CD8-positive, alpha-beta memory T cell (primary cell): ENCODE measurements around the gene OLFML1. TPM values are rescaled to one million over a fixed set of nuclear protein-coding genes. Genes with fewer than 3 reads are reported as not detected.

ENCODE experiments used
- CTCF ChIA-PET: fragments of 350-600 bp; sonication (Branson Sonifier 250); formaldehyde crosslinking; loops from one replicate; lab custom pipeline; 2021; ENCODE audit warnings: antibody characterized with exemption; lab: Charles Lee
- POLR2A ChIA-PET: fragments of 350-600 bp; sonication (Branson Sonifier 250); formaldehyde crosslinking; loops from one replicate; lab custom pipeline; 2021; ENCODE audit warnings: antibody characterized with exemption; lab: Charles Lee
- DNase-seq, 5 donors: peaks; one replicate each; pipeline versions ENCODE4 v3.0.0 to v3.0.0-alpha.2; 2020 to 2022; ENCODE audit warnings: mixed read lengths in 1 of 5
- H3K27ac ChIP-seq: one replicate; pipeline ENCODE4 v1.7.0; 2013; ENCODE audit warnings: low read depth, mild to moderate bottlenecking, low read length, moderate library complexity
- H3K27me3 ChIP-seq: 2 replicates; pipeline ENCODE4 v1.7.0; 2013; ENCODE audit warnings: low read length, mild to moderate bottlenecking; ENCODE audit not compliant: insufficient read depth, poor library complexity, severe bottlenecking
- H3K36me3 ChIP-seq: 2 replicates; pipeline ENCODE4 v1.7.0; 2013; ENCODE audit warnings: mild to moderate bottlenecking, low read length, moderate library complexity; ENCODE audit not compliant: insufficient read depth
- H3K4me1 ChIP-seq: 2 replicates; pipeline ENCODE4 v1.7.0; 2013; ENCODE audit warnings: mild to moderate bottlenecking, low read length, moderate library complexity; ENCODE audit not compliant: insufficient read depth
- H3K4me3 ChIP-seq: 2 replicates; pipeline ENCODE4 v1.7.0; 2013; ENCODE audit warnings: mild to moderate bottlenecking, low read length
- H3K9me3 ChIP-seq: 2 replicates; pipeline ENCODE4 v1.7.0; 2013; ENCODE audit warnings: mild to moderate bottlenecking, low read length
- H3K27ac Mint-ChIP-seq, 8 donors: one replicate each; pipeline ENCODE4 v1.8.0; 2020 to 2021; ENCODE audit warnings: mixed read lengths in 8 of 8, mild to moderate bottlenecking in 6 of 8, inconsistent platforms in 3 of 8, moderate library complexity in 3 of 8
- H3K27me3 Mint-ChIP-seq, 2 donors: one replicate each; pipeline ENCODE4 v1.8.0; 2020 to 2021; ENCODE audit warnings: mixed read lengths in 2 of 2, mild to moderate bottlenecking in 1 of 2, moderate library complexity in 1 of 2
- H3K36me3 Mint-ChIP-seq, 3 donors: one replicate each; pipeline ENCODE4 v1.8.0; 2020 to 2021; ENCODE audit warnings: mixed read lengths in 3 of 3, inconsistent platforms in 1 of 3, mild to moderate bottlenecking in 1 of 3
- H3K4me1 Mint-ChIP-seq, 3 donors: one replicate each; pipeline ENCODE4 v1.8.0; 2020 to 2021; ENCODE audit warnings: mixed read lengths in 3 of 3, inconsistent platforms in 1 of 3, mild to moderate bottlenecking in 1 of 3
- H3K4me3 Mint-ChIP-seq, 7 donors: one replicate each; pipeline ENCODE4 v1.8.0; 2020 to 2021; ENCODE audit warnings: mixed read lengths in 7 of 7, mild to moderate bottlenecking in 6 of 7, moderate library complexity in 4 of 7, inconsistent platforms in 2 of 7
- H3K9me3 Mint-ChIP-seq, 5 donors: one replicate each; pipeline ENCODE4 v1.8.0; 2020 to 2022; ENCODE audit warnings: mixed read lengths in 5 of 5, mild to moderate bottlenecking in 3 of 5, moderate library complexity in 2 of 5, inconsistent platforms in 1 of 5
- polyA plus RNA-seq: library from polyadenylated mRNA; unstranded; fragments of 300-500 nt; fragmentation: Illumina TruSeq; gene quantifications from one replicate; pipeline ENCODE4 v1.2.3, GENCODE V29; 2021
- total RNA-seq, 2 experiments: library from RNA; stranded (reverse); gene quantifications; one replicate each; pipeline ENCODE4 v1.2.3, GENCODE V29; 2021

OLFML1 gene
- total and polyA plus RNA-seq, 3 experiments from 2014 or later = not detected

- Histone ChIP-seq H3K9me3 (no peaks in the 10 kb centered on the region), H3K4me1 (no peaks in the 10 kb centered on the region), H3K4me3 (no peak overlapping the region), H3K27ac (no peak overlapping the region), H3K27me3 (no peaks in the 10 kb centered on the region), H3K36me3 (no peaks in the 10 kb centered on the region)
- H3K27ac Mint-ChIP-seq = no peak overlapping the region
- peaks cover 8 to 11% of the 10 kb centered on the region in 2 donors for H3K27me3 Mint-ChIP-seq
- no peaks in the 10 kb centered on the region for H3K9me3 Mint-ChIP-seq
- H3K4me3 Mint-ChIP-seq = no peak overlapping the region
- DNase-seq = no peak
- no peaks in the 10 kb centered on the region for H3K4me1 Mint-ChIP-seq
- no peaks in the 10 kb centered on the region for H3K36me3 Mint-ChIP-seq
- ChIA-PET CTCF (no interaction called here), POLR2A (no interaction called here)
Observed at GRCh38 chr11:7445564-7445963, 39.7 kb upstream of the OLFML1 start.

- no peak for DNase-seq
- ChIA-PET POLR2A (no interaction called here), CTCF (no interaction called here)
- H3K9me3 ChIP-seq = no peaks in the 10 kb centered on the region
- Mint-ChIP-seq H3K27me3 (peaks cover 8 to 11% of the 10 kb centered on the region in 2 donors), H3K36me3 (no peaks in the 10 kb centered on the region), H3K27ac (no peak overlapping the region), H3K9me3 (no peaks in the 10 kb centered on the region), H3K4me3 (no peak overlapping the region), H3K4me1 (no peaks in the 10 kb centered on the region)
- H3K4me3 ChIP-seq = no peak overlapping the region
- H3K27ac ChIP-seq = no peak overlapping the region
- no peaks in the 10 kb centered on the region for H3K36me3 ChIP-seq
- H3K4me1 ChIP-seq = no peaks in the 10 kb centered on the region
- no peaks in the 10 kb centered on the region for H3K27me3 ChIP-seq
Observed at GRCh38 chr11:7448201-7448600, 37.1 kb upstream of the OLFML1 start.

- Mint-ChIP-seq H3K4me1 (no peaks in the 10 kb centered on the region), H3K4me3 (no peak overlapping the region), H3K36me3 (no peaks in the 10 kb centered on the region), H3K27ac (peak overlapping the region in 1 of 8 donors; percentile 75), H3K27me3 (peaks cover 5 to 9% of the 10 kb centered on the region in 2 donors), H3K9me3 (no peaks in the 10 kb centered on the region)
- ChIA-PET CTCF (no interaction called here), POLR2A (no interaction called here)
- no peaks in the 10 kb centered on the region for H3K36me3 ChIP-seq
- H3K9me3 ChIP-seq = no peaks in the 10 kb centered on the region
- no peaks in the 10 kb centered on the region for H3K4me1 ChIP-seq
- no peaks in the 10 kb centered on the region for H3K27me3 ChIP-seq
- no peak for DNase-seq
- H3K4me3 ChIP-seq = no peak overlapping the region
- H3K27ac ChIP-seq = no peak overlapping the region
Observed at GRCh38 chr11:7449211-7449840, 36.0 kb upstream of the OLFML1 start.

GRCh38 chr11:7449841-7450214, 35.5 kb upstream of the OLFML1 start:
- DNase-seq = no peak
- Histone ChIP-seq H3K27ac (no peak overlapping the region), H3K4me3 (no peak overlapping the region), H3K36me3 (no peaks in the 10 kb centered on the region), H3K27me3 (no peaks in the 10 kb centered on the region), H3K4me1 (no peaks in the 10 kb centered on the region), H3K9me3 (no peaks in the 10 kb centered on the region)
- no peaks in the 10 kb centered on the region for H3K36me3 Mint-ChIP-seq
- POLR2A ChIA-PET = no interaction called here
- H3K27ac Mint-ChIP-seq = peak overlapping the region in 2 of 8 donors; percentile 38 to 75
- no peak overlapping the region for H3K4me3 Mint-ChIP-seq
- CTCF ChIA-PET = interaction anchor here (1.3 kb wide), 1 partner anchor 20 kb away, joined by 3 read pairs; no protein-coding TSS in a partner anchor
- H3K9me3 Mint-ChIP-seq = no peaks in the 10 kb centered on the region
- no peaks in the 10 kb centered on the region for H3K4me1 Mint-ChIP-seq
- H3K27me3 Mint-ChIP-seq = peaks cover 4 to 6% of the 10 kb centered on the region in 2 donors

GRCh38 chr11:7450836-7451235, 34.5 kb upstream of the OLFML1 start:
- no peaks in the 10 kb centered on the region for H3K4me1 ChIP-seq
- POLR2A ChIA-PET = no interaction called here

GRCh38 chr11:7451520-7451919, 33.8 kb upstream of the OLFML1 start:
- no peaks in the 10 kb centered on the region for H3K36me3 ChIP-seq
- H3K4me3 ChIP-seq = no peak overlapping the region
- Mint-ChIP-seq H3K27me3 (peaks cover 0 to 6% of the 10 kb centered on the region in 2 donors), H3K27ac (no peak overlapping the region), H3K4me1 (no peaks in the 10 kb centered on the region), H3K4me3 (no peak overlapping the region), H3K36me3 (no peaks in the 10 kb centered on the region), H3K9me3 (no peaks in the 10 kb centered on the region)
- H3K9me3 ChIP-seq = no peaks in the 10 kb centered on the region
- no peaks in the 10 kb centered on the region for H3K4me1 ChIP-seq
- POLR2A ChIA-PET = no interaction called here
- H3K27ac ChIP-seq = no peak overlapping the region
- CTCF ChIA-PET = interaction anchor here (1.7 kb wide), 1 partner anchor 9 kb away, joined by 7 read pairs; no protein-coding TSS in a partner anchor
- H3K27me3 ChIP-seq = no peaks in the 10 kb centered on the region
- DNase-seq = no peak

More at GRCh38 chr11:7450836-7451235, 34.5 kb upstream of the OLFML1 start:
- H3K9me3 Mint-ChIP-seq = no peaks in the 10 kb centered on the region
- H3K27me3 Mint-ChIP-seq = peaks cover 0 to 6% of the 10 kb centered on the region in 2 donors
- Histone ChIP-seq H3K36me3 (no peaks in the 10 kb centered on the region), H3K27me3 (no peaks in the 10 kb centered on the region), H3K9me3 (no peaks in the 10 kb centered on the region), H3K27ac (no peak overlapping the region), H3K4me3 (no peak overlapping the region)
- no peak overlapping the region for H3K4me3 Mint-ChIP-seq
- no peak for DNase-seq
- no peak overlapping the region for H3K27ac Mint-ChIP-seq
- CTCF ChIA-PET = interaction anchor here (1.3 to 1.7 kb wide), 2 partner anchors 9 to 19 kb away, joined by 3 to 7 read pairs; no protein-coding TSS in a partner anchor
- H3K4me1 Mint-ChIP-seq = no peaks in the 10 kb centered on the region
- H3K36me3 Mint-ChIP-seq = no peaks in the 10 kb centered on the region

GRCh38 chr11:7451952-7452494, 33.3 kb upstream of the OLFML1 start:
- no peaks in the 10 kb centered on the region for H3K4me1 ChIP-seq
- no peak overlapping the region for H3K27ac Mint-ChIP-seq
- no peaks in the 10 kb centered on the region for H3K9me3 ChIP-seq
- H3K27me3 Mint-ChIP-seq = peaks cover 0 to 6% of the 10 kb centered on the region in 2 donors
- H3K9me3 Mint-ChIP-seq = no peaks in the 10 kb centered on the region
- H3K27me3 ChIP-seq = no peaks in the 10 kb centered on the region
- DNase-seq = no peak
- ChIA-PET CTCF (interaction anchor here (1.7 kb wide), 1 partner anchor 10 kb away, joined by 7 read pairs; no protein-coding TSS in a partner anchor), POLR2A (no interaction called here)
- H3K36me3 Mint-ChIP-seq = no peaks in the 10 kb centered on the region
- H3K4me3 ChIP-seq = no peak overlapping the region
- H3K36me3 ChIP-seq = no peaks in the 10 kb centered on the region
- H3K4me3 Mint-ChIP-seq = no peak overlapping the region
- H3K27ac ChIP-seq = no peak overlapping the region
- no peaks in the 10 kb centered on the region for H3K4me1 Mint-ChIP-seq

GRCh38 chr11:7454854-7455253, 30.5 kb upstream of the OLFML1 start:
- ChIA-PET POLR2A (no interaction called here), CTCF (interaction anchor here (0.8 to 2.5 kb wide), 3 partner anchors 12 to 230 kb away, joined by 3 to 17 read pairs (median 3); no protein-coding TSS in a partner anchor)
- H3K36me3 ChIP-seq = no peaks in the 10 kb centered on the region
- Mint-ChIP-seq H3K9me3 (peaks cover 0 to 2% (median 0%) of the 10 kb centered on the region in 5 donors), H3K27ac (no peak overlapping the region), H3K4me1 (no peaks in the 10 kb centered on the region), H3K27me3 (peaks cover 0 to 2% of the 10 kb centered on the region in 2 donors), H3K4me3 (no peak overlapping the region), H3K36me3 (no peaks in the 10 kb centered on the region)
- no peaks in the 10 kb centered on the region for H3K9me3 ChIP-seq
- H3K27ac ChIP-seq = no peak overlapping the region
- H3K4me1 ChIP-seq = no peaks in the 10 kb centered on the region
- H3K27me3 ChIP-seq = no peaks in the 10 kb centered on the region
- H3K4me3 ChIP-seq = no peak overlapping the region
- DNase-seq = no peak
